Neural progenitor cell (in vitro differentiated cells): ENCODE measurements around the gene STXBP4. TPM values are rescaled to one million over a fixed set of nuclear protein-coding genes. Genes with fewer than 3 reads are reported as not detected.

Experiments
- DNase-seq: peaks from one replicate; pipeline ENCODE4 v3.0.0-alpha.2; 2016; ENCODE audit warnings: low spot score
- H2AFZ ChIP-seq: fragments of 200-600 bp; sonication (generic); replicated peaks from 2 replicates; pipeline ENCODE4 v1.6.1; 2016; ENCODE audit warnings: antibody characterized with exemption
- H3F3A ChIP-seq: fragments of 200-600 bp; sonication (generic); 2 replicates; pipeline ENCODE4 v1.6.1; 2016; ENCODE audit warnings: antibody characterized with exemption, low read depth
- H3K27ac ChIP-seq: fragments of 200-600 bp; sonication (generic); 2 replicates; pipeline ENCODE4 v1.5.1; 2016; ENCODE audit warnings: mild to moderate bottlenecking
- H3K27me3 ChIP-seq: fragments of 200-600 bp; sonication (generic); 2 replicates; pipeline ENCODE4 v1.6.1; 2016; ENCODE audit warnings: mild to moderate bottlenecking, moderate library complexity
- H3K36me3 ChIP-seq: fragments of 200-600 bp; sonication (generic); 2 replicates; pipeline ENCODE4 v1.5.1; 2016
- H3K4me1 ChIP-seq: fragments of 200-600 bp; sonication (generic); 2 replicates; pipeline ENCODE4 v1.6.1; 2016; ENCODE audit warnings: mixed run types
- H3K4me2 ChIP-seq: fragments of 200-600 bp; sonication (generic); 2 replicates; pipeline ENCODE4 v1.6.1; 2016
- H3K4me3 ChIP-seq: fragments of 200-600 bp; sonication (generic); 2 replicates; pipeline ENCODE4 v1.5.1; 2016
- H3K79me2 ChIP-seq: fragments of 200-600 bp; sonication (generic); 2 replicates; pipeline ENCODE4 v1.6.1; 2016; ENCODE audit warnings: low read depth
- H3K9ac ChIP-seq: fragments of 200-600 bp; sonication (generic); 2 replicates; pipeline ENCODE4 v1.6.1; 2016
- H3K9me3 ChIP-seq: fragments of 200-600 bp; sonication (generic); 2 replicates; pipeline ENCODE4 v1.5.1; 2016; ENCODE audit warnings: low read depth
- H4K20me1 ChIP-seq: fragments of 200-600 bp; sonication (generic); 2 replicates; pipeline ENCODE4 v1.6.1; 2016; ENCODE audit warnings: low read depth
- H3K27ac Mint-ChIP-seq: 3 replicates; pipeline ENCODE4 v1.8.0; 2021; ENCODE audit warnings: mixed read lengths
- H3K27me3 Mint-ChIP-seq: 2 replicates; pipeline ENCODE4 v1.8.0; 2022; ENCODE audit warnings: low read depth, mild to moderate bottlenecking, inconsistent platforms, moderate library complexity, mixed read lengths; ENCODE audit not compliant: insufficient read depth
- H3K36me3 Mint-ChIP-seq: 3 replicates; pipeline ENCODE4 v1.8.0; 2021; ENCODE audit warnings: mixed read lengths
- H3K4me1 Mint-ChIP-seq: 3 replicates; pipeline ENCODE4 v1.8.0; 2021; ENCODE audit warnings: mixed read lengths
- H3K4me3 Mint-ChIP-seq: 3 replicates; pipeline ENCODE4 v1.8.0; 2021; ENCODE audit warnings: mild to moderate bottlenecking, moderate library complexity, mixed read lengths
- H3K9me3 Mint-ChIP-seq: 3 replicates; pipeline ENCODE4 v1.8.0; 2020; ENCODE audit warnings: mixed read lengths
- CTCF ChIP-seq: fragments of 200-600 bp; sonication (generic); IDR thresholded peaks from 2 replicates; pipeline ENCODE4 v1.5.1; 2017; ENCODE audit warnings: antibody characterized with exemption, mild to moderate bottlenecking
- EZH2 ChIP-seq: fragments of 200-600 bp; sonication (generic); IDR thresholded peaks from 2 replicates; pipeline ENCODE4 v1.6.1; 2017; ENCODE audit warnings: antibody characterized with exemption, mild to moderate bottlenecking, moderate library complexity
- EZH2phosphoT487 ChIP-seq: fragments of 200-600 bp; sonication (generic); IDR thresholded peaks from 2 replicates; pipeline ENCODE4 v1.6.1; 2017; ENCODE audit warnings: antibody characterized with exemption
- total RNA-seq: library from RNA; depleted of rRNA; stranded (reverse); fragments of >200 nt; gene quantifications from 2 replicates; pipeline ENCODE4 v1.2.3, GENCODE V29; 2015; ENCODE audit warnings: low replicate concordance

STXBP4 gene
- total RNA-seq, 1 donor from 2014 or later, result 111 TPM

- no peak for DNase-seq
- Histone ChIP-seq H3K4me2 (no peak overlapping the region), H3K9me3 (no peaks in the 10 kb centered on the region), H3K9ac (no peak overlapping the region), H3K4me3 (no peak overlapping the region), H3K27me3 (no peaks in the 10 kb centered on the region), H2AFZ (no peak overlapping the region), H3F3A (no peaks in the 10 kb centered on the region), H3K4me1 (no peaks in the 10 kb centered on the region), H3K36me3 (peaks cover 6% of the 10 kb centered on the region), H4K20me1 (no peaks in the 10 kb centered on the region), H3K79me2 (no peaks in the 10 kb centered on the region), H3K27ac (no peak overlapping the region)
- H3K27ac Mint-ChIP-seq, result no peak overlapping the region
- H3K27me3 Mint-ChIP-seq, result peaks cover 2% of the 10 kb centered on the region
- TF ChIP-seq EZH2phosphoT487 (no peak), EZH2 (no peak), CTCF (no peak)
- no peak overlapping the region for H3K4me3 Mint-ChIP-seq
- no peaks in the 10 kb centered on the region for H3K9me3 Mint-ChIP-seq
- H3K36me3 Mint-ChIP-seq, result peaks cover 17% of the 10 kb centered on the region
- no peaks in the 10 kb centered on the region for H3K4me1 Mint-ChIP-seq
Measured at GRCh38 chr17:54935471-54935870, 33.1 kb upstream of the STXBP4 start.

GRCh38 chr17:54937018-54937417 lies 31.5 kb upstream of the STXBP4 start:
- Histone ChIP-seq H3K4me3 (no peak overlapping the region), H4K20me1 (no peaks in the 10 kb centered on the region), H3K9ac (no peak overlapping the region), H3K79me2 (no peaks in the 10 kb centered on the region), H3K4me1 (no peaks in the 10 kb centered on the region), H2AFZ (no peak overlapping the region), H3K27me3 (no peaks in the 10 kb centered on the region), H3K9me3 (no peaks in the 10 kb centered on the region), H3F3A (no peaks in the 10 kb centered on the region), H3K4me2 (no peak overlapping the region), H3K36me3 (no peaks in the 10 kb centered on the region), H3K27ac (no peak overlapping the region)
- no peaks in the 10 kb centered on the region for H3K4me1 Mint-ChIP-seq
- TF ChIP-seq EZH2 (no peak), CTCF (no peak), EZH2phosphoT487 (no peak)
- H3K4me3 Mint-ChIP-seq, result no peak overlapping the region
- H3K9me3 Mint-ChIP-seq, result no peaks in the 10 kb centered on the region
- H3K27me3 Mint-ChIP-seq, result peaks cover 2% of the 10 kb centered on the region
- no peak for DNase-seq
- H3K27ac Mint-ChIP-seq, result no peak overlapping the region
- peaks cover 14% of the 10 kb centered on the region for H3K36me3 Mint-ChIP-seq

- H3K36me3 Mint-ChIP-seq, result peaks cover 12% of the 10 kb centered on the region
- Histone ChIP-seq H3K27ac (no peak overlapping the region), H3K9ac (no peak overlapping the region), H3F3A (no peaks in the 10 kb centered on the region), H3K9me3 (no peaks in the 10 kb centered on the region), H3K4me3 (no peak overlapping the region), H3K79me2 (no peaks in the 10 kb centered on the region), H3K4me1 (no peaks in the 10 kb centered on the region), H4K20me1 (no peaks in the 10 kb centered on the region), H3K27me3 (no peaks in the 10 kb centered on the region), H3K36me3 (no peaks in the 10 kb centered on the region), H3K4me2 (no peak overlapping the region), H2AFZ (no peak overlapping the region)
- DNase-seq, result no peak
- peaks cover 2% of the 10 kb centered on the region for H3K27me3 Mint-ChIP-seq
- H3K9me3 Mint-ChIP-seq, result no peaks in the 10 kb centered on the region
- H3K4me3 Mint-ChIP-seq, result no peak overlapping the region
- TF ChIP-seq CTCF, result no peak
- H3K4me1 Mint-ChIP-seq, result no peaks in the 10 kb centered on the region
- no peak overlapping the region for H3K27ac Mint-ChIP-seq
Measured at GRCh38 chr17:54937426-54937825, 31.1 kb upstream of the STXBP4 start.

GRCh38 chr17:54941285-54941684 lies 27.3 kb upstream of the STXBP4 start:
- H3K27me3 Mint-ChIP-seq, result peaks cover 2% of the 10 kb centered on the region
- H3K27ac Mint-ChIP-seq, result no peak overlapping the region
- H3K27me3 ChIP-seq, result no peaks in the 10 kb centered on the region
- no peak overlapping the region for H3K4me2 ChIP-seq
- H3F3A ChIP-seq, result no peaks in the 10 kb centered on the region
- H3K4me1 Mint-ChIP-seq, result no peaks in the 10 kb centered on the region
- H3K4me3 Mint-ChIP-seq, result no peak overlapping the region
- no peaks in the 10 kb centered on the region for H3K79me2 ChIP-seq
- H3K36me3 Mint-ChIP-seq, result peaks cover 10% of the 10 kb centered on the region
- H2AFZ ChIP-seq, result no peak overlapping the region
- no peak overlapping the region for H3K4me3 ChIP-seq
- no peak overlapping the region for H3K9ac ChIP-seq
- no peaks in the 10 kb centered on the region for H4K20me1 ChIP-seq
- no peak for TF ChIP-seq EZH2
- no peak for TF ChIP-seq EZH2phosphoT487
- no peak for TF ChIP-seq CTCF
- no peak for DNase-seq
- no peaks in the 10 kb centered on the region for H3K36me3 ChIP-seq
- H3K9me3 ChIP-seq, result no peaks in the 10 kb centered on the region
- H3K4me1 ChIP-seq, result no peaks in the 10 kb centered on the region
- H3K9me3 Mint-ChIP-seq, result no peaks in the 10 kb centered on the region
- H3K27ac ChIP-seq, result no peak overlapping the region
